ENCODE measurements around the gene PDE8B.

The PDE8B gene

DNA sequence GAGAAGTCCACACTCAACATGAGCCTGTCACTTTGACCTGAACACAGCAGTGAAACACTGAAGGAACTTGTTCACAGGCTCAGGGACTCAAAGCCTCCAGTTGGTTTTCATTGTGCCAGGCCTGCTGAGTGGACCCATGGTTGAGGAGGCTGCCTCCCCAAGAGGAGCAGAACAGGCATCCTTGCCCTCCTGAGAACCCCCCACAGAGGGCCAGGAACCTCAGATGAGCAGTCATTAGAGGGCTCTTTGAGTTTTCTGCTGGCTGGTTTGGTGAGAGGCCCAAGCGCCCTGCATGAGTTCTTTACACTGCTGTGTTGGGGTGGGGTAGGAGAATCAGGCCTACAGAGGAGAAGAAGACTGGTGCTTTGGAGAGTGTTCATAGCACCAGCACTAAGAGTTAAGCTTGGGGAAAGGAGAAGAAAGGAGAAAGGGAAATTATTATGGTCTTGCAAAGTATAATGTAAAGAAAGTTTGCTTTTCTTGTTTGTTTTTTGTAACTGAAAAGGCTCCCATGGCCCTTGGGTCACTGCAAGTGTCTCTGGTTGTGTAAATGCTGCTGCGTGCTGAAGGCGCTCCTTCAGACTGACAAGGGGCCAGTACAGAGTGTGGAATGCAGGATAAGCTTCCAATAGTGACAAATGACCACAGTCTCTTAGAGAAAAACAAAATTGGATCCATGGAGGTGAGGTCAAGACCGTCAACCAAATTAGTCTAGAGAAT is 100.2 kb downstream of the PDE8B start:
- Histone ChIP-seq H3K4me3 (ENCODE audit: low read length) (no peak overlapping the region), H4K20me1 (ENCODE audit: insufficient read depth, low read length) (no peaks in the 10 kb centered on the region), H3K27ac (ENCODE audit: low read length) (no peak overlapping the region), H3K9me2 (replicated peaks; ENCODE audit: insufficient read depth, low read length) (no peaks in the 10 kb centered on the region), H3K27me3 (replicated peaks; ENCODE audit: insufficient read depth, low read length) (no peaks in the 10 kb centered on the region), H3K79me2 (ENCODE audit: low read length) (no peaks in the 10 kb centered on the region), H3K9ac (ENCODE audit: low read length) (no peak overlapping the region), H3K36me3 (replicated peaks; ENCODE audit: insufficient read depth, low read length) (no peaks in the 10 kb centered on the region), H3K4me1 (ENCODE audit: low read length) (no peaks in the 10 kb centered on the region), H2AFZ (ENCODE audit: low read length) (no peak overlapping the region), H3K4me2 (ENCODE audit: low read depth, low read length) (no peak overlapping the region), H3K9me3 (replicated peaks; ENCODE audit: insufficient read depth, low read length) (no peaks in the 10 kb centered on the region), H3F3A (ENCODE audit: insufficient read depth, low read length) (no peaks in the 10 kb centered on the region)
- DNase-seq, result no peak
- TF ChIP-seq, protein P1, sequence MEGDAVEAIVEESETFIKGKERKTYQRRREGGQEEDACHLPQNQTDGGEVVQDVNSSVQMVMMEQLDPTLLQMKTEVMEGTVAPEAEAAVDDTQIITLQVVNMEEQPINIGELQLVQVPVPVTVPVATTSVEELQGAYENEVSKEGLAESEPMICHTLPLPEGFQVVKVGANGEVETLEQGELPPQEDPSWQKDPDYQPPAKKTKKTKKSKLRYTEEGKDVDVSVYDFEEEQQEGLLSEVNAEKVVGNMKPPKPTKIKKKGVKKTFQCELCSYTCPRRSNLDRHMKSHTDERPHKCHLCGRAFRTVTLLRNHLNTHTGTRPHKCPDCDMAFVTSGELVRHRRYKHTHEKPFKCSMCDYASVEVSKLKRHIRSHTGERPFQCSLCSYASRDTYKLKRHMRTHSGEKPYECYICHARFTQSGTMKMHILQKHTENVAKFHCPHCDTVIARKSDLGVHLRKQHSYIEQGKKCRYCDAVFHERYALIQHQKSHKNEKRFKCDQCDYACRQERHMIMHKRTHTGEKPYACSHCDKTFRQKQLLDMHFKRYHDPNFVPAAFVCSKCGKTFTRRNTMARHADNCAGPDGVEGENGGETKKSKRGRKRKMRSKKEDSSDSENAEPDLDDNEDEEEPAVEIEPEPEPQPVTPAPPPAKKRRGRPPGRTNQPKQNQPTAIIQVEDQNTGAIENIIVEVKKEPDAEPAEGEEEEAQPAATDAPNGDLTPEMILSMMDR (IDR thresholded peaks at IDR 0.05; ENCODE audit: low read length), result no peak
- TF ChIP-seq EZH2 (optimal IDR thresholded peaks at IDR 0.05; ENCODE audit: low read depth, low read length) (no peak), EZH2phosphoT487 (IDR thresholded peaks at IDR 0.05; ENCODE audit: low read length) (no peak)

DNA sequence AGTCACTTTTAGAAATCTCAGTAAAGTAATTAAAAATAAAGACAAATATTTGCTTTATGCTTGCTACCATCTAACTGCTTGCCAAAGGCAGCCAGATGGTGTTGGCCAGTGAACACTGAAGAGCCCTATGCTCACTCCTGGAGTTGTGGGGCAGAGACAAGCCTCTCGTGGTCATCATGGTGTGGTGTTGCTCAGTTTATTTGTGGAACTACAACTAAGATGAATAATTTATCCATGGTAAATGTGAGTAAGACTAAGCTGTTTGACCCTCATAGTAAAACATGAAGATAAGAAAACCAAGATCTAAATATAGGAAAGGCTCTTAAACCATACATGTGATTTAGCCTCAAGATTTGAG is 100.7 kb downstream of the PDE8B start:
- Histone ChIP-seq H3K27me3 (replicated peaks; ENCODE audit: insufficient read depth, low read length) (no peaks in the 10 kb centered on the region), H3K4me3 (ENCODE audit: low read length) (no peak overlapping the region), H3K27ac (ENCODE audit: low read length) (no peak overlapping the region), H3K4me1 (ENCODE audit: low read length) (no peaks in the 10 kb centered on the region), H4K20me1 (ENCODE audit: insufficient read depth, low read length) (no peaks in the 10 kb centered on the region), H3K9me3 (replicated peaks; ENCODE audit: insufficient read depth, low read length) (no peaks in the 10 kb centered on the region), H3K4me2 (ENCODE audit: low read depth, low read length) (no peak overlapping the region), H3F3A (ENCODE audit: insufficient read depth, low read length) (no peaks in the 10 kb centered on the region), H2AFZ (ENCODE audit: low read length) (no peak overlapping the region), H3K9me2 (replicated peaks; ENCODE audit: insufficient read depth, low read length) (no peaks in the 10 kb centered on the region), H3K9ac (ENCODE audit: low read length) (no peak overlapping the region), H3K36me3 (replicated peaks; ENCODE audit: insufficient read depth, low read length) (no peaks in the 10 kb centered on the region), H3K79me2 (ENCODE audit: low read length) (no peaks in the 10 kb centered on the region)
- TF ChIP-seq, protein P1 (IDR thresholded peaks at IDR 0.05; ENCODE audit: low read length), result no peak
- TF ChIP-seq EZH2phosphoT487 (IDR thresholded peaks at IDR 0.05; ENCODE audit: low read length), result no peak
- no peak for DNase-seq

DNA sequence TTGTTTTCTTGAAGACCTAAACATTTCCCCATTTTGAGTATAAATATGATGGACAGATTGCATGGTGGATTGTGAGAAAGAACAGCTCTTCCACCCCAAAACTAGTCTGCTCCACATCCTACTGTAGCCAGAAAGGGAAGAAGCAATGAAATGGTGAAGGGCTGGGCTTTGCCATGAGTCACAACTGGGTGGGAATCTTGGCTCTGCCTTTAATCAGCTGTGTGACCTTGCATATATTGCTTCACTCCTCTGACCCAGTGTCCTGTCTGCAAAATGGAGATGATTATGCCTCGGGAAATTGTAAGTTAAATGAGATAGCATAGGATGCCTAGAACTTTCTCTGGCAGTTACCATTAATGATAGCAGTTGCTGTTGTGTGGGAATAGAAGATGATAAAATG is 101.9 kb downstream of the PDE8B start:
- no peak overlapping the region for H2AFZ ChIP-seq (ENCODE audit: low read length)
- H3K4me2 ChIP-seq (ENCODE audit: low read depth, low read length), result no peak overlapping the region
- H4K20me1 ChIP-seq (ENCODE audit: insufficient read depth, low read length), result no peaks in the 10 kb centered on the region
- H3K36me3 ChIP-seq (replicated peaks; ENCODE audit: insufficient read depth, low read length), result no peaks in the 10 kb centered on the region
- H3K9me3 ChIP-seq (replicated peaks; ENCODE audit: insufficient read depth, low read length), result no peaks in the 10 kb centered on the region
- DNase-seq, result no peak
- no peak overlapping the region for H3K4me3 ChIP-seq (ENCODE audit: low read length)
- no peaks in the 10 kb centered on the region for H3K27me3 ChIP-seq (replicated peaks; ENCODE audit: insufficient read depth, low read length)
- H3K79me2 ChIP-seq (ENCODE audit: low read length), result no peaks in the 10 kb centered on the region
- H3K27ac ChIP-seq (ENCODE audit: low read length), result no peak overlapping the region
- H3F3A ChIP-seq (ENCODE audit: insufficient read depth, low read length), result no peaks in the 10 kb centered on the region
- no peaks in the 10 kb centered on the region for H3K9me2 ChIP-seq (replicated peaks; ENCODE audit: insufficient read depth, low read length)
- TF ChIP-seq, protein P1 (IDR thresholded peaks at IDR 0.05; ENCODE audit: low read length), result no peak
- TF ChIP-seq EZH2 (optimal IDR thresholded peaks at IDR 0.05; ENCODE audit: low read depth, low read length), result no peak
- no peak for TF ChIP-seq EZH2phosphoT487 (IDR thresholded peaks at IDR 0.05; ENCODE audit: low read length)
- H3K9ac ChIP-seq (ENCODE audit: low read length), result no peak overlapping the region
- H3K4me1 ChIP-seq (ENCODE audit: low read length), result no peaks in the 10 kb centered on the region

All from MM.1S (cell line).